ENCODE results near the gene SRPX. TPM values are rescaled to one million over a fixed set of nuclear protein-coding genes. Genes with fewer than 3 reads are reported as not detected.

SRPX gene
- total RNA-seq, 2 experiments from 2014 or later, result not detected

GRCh38 chrX:38262715-38263620 lies 42.3 kb upstream of the SRPX start:
- H3K4me3 ChIP-seq (ENCODE audit: low read depth, low read length, poor library complexity, severe bottlenecking), result no peak overlapping the region
- H3K36me3 ChIP-seq (ENCODE audit: insufficient read depth, low read length), result no peaks in the 10 kb centered on the region
- no peaks in the 10 kb centered on the region for H4K20me1 ChIP-seq (ENCODE audit: insufficient read depth, low read length)
- H3K4me2 ChIP-seq (ENCODE audit: low read length), result no peak overlapping the region
- CTCF ChIA-PET (ENCODE audit: unreplicated experiment), result no interaction called here
- no TSS peak for BruUV-seq (replicated peaks)
- H3K9me3 ChIP-seq (ENCODE audit: low read length), result no peaks in the 10 kb centered on the region
- no peak for TF ChIP-seq EZH2phosphoT487 (IDR thresholded peaks at IDR 0.05; ENCODE audit: borderline replicate concordance, low read depth, low read length)
- no peak for TF ChIP-seq CTCF (conservative IDR thresholded peaks at IDR 0.05; ENCODE audit: low read length)
- no peak overlapping the region for H3K27ac ChIP-seq (ENCODE audit: low read depth, low read length, poor library complexity, severe bottlenecking)
- POLR2A ChIA-PET, result interaction anchor here (0.6 kb wide), 1 partner anchor 251 kb away, joined by 3 read pairs; no protein-coding TSS in a partner anchor
- no peak overlapping the region for H2AFZ ChIP-seq (ENCODE audit: low read length)
- no peak for DNase-seq (ENCODE audit: low spot score)
- no peaks in the 10 kb centered on the region for H3K4me1 ChIP-seq (ENCODE audit: insufficient read depth, low read length, poor library complexity, severe bottlenecking)
- no peaks in the 10 kb centered on the region for H3K9me2 ChIP-seq (ENCODE audit: insufficient read depth, low read length)
- intact Hi-C loops (cut with micrococcal nuclease; ENCODE audit: unreplicated experiment), result loop anchor here (5.0 kb wide), 1 partner anchor 64 kb away; the partner anchor contains the start of gene RPGR
- no peaks in the 10 kb centered on the region for H3K79me2 ChIP-seq (ENCODE audit: insufficient read depth, low read depth, low read length)

- BruUV-seq (replicated peaks), result no TSS peak
- TF ChIP-seq EZH2phosphoT487 (IDR thresholded peaks at IDR 0.05; ENCODE audit: borderline replicate concordance, low read depth, low read length) (no peak), CTCF (conservative IDR thresholded peaks at IDR 0.05; ENCODE audit: low read length) (peak; percentile 68)
- Histone ChIP-seq H3K9me2 (ENCODE audit: insufficient read depth, low read length) (no peaks in the 10 kb centered on the region), H3K4me1 (ENCODE audit: insufficient read depth, low read length, poor library complexity, severe bottlenecking) (no peaks in the 10 kb centered on the region), H3K27ac (ENCODE audit: low read depth, low read length, poor library complexity, severe bottlenecking) (no peak overlapping the region), H4K20me1 (ENCODE audit: insufficient read depth, low read length) (no peaks in the 10 kb centered on the region), H3K4me3 (ENCODE audit: low read depth, low read length, poor library complexity, severe bottlenecking) (no peak overlapping the region), H3K4me2 (ENCODE audit: low read length) (no peak overlapping the region), H3K79me2 (ENCODE audit: insufficient read depth, low read depth, low read length) (no peaks in the 10 kb centered on the region), H3K9me3 (ENCODE audit: low read length) (no peaks in the 10 kb centered on the region), H2AFZ (ENCODE audit: low read length) (no peak overlapping the region), H3K36me3 (ENCODE audit: insufficient read depth, low read length) (no peaks in the 10 kb centered on the region)
- CTCF ChIA-PET (ENCODE audit: unreplicated experiment), result no interaction called here
- DNase-seq (ENCODE audit: low spot score), result peak; percentile 35
- intact Hi-C loops (cut with micrococcal nuclease; ENCODE audit: unreplicated experiment), result loop anchor here (5.0 kb wide), 1 partner anchor 67 kb away; the partner anchor contains the start of gene RPGR
- POLR2A ChIA-PET, result interaction anchor here (0.5 kb wide), 1 partner anchor 28 kb away, joined by 3 read pairs; no protein-coding TSS in a partner anchor
Observed at GRCh38 chrX:38260231-38260630, 39.6 kb upstream of the SRPX start.

GRCh38 chrX:38256019-38256418 lies 35.3 kb upstream of the SRPX start:
- intact Hi-C loops (cut with micrococcal nuclease; ENCODE audit: unreplicated experiment), result no loop called here
- Histone ChIP-seq H3K4me2 (ENCODE audit: low read length) (no peak overlapping the region), H3K27ac (ENCODE audit: low read depth, low read length, poor library complexity, severe bottlenecking) (no peak overlapping the region), H4K20me1 (ENCODE audit: insufficient read depth, low read length) (no peaks in the 10 kb centered on the region), H2AFZ (ENCODE audit: low read length) (no peak overlapping the region), H3K36me3 (ENCODE audit: insufficient read depth, low read length) (no peaks in the 10 kb centered on the region), H3K4me3 (ENCODE audit: low read depth, low read length, poor library complexity, severe bottlenecking) (no peak overlapping the region), H3K9me2 (ENCODE audit: insufficient read depth, low read length) (no peaks in the 10 kb centered on the region), H3K9me3 (ENCODE audit: low read length) (no peaks in the 10 kb centered on the region), H3K79me2 (ENCODE audit: insufficient read depth, low read depth, low read length) (no peaks in the 10 kb centered on the region), H3K4me1 (ENCODE audit: insufficient read depth, low read length, poor library complexity, severe bottlenecking) (no peaks in the 10 kb centered on the region)
- BruUV-seq (replicated peaks), result no TSS peak
- TF ChIP-seq EZH2phosphoT487 (IDR thresholded peaks at IDR 0.05; ENCODE audit: borderline replicate concordance, low read depth, low read length), result no peak
- TF ChIP-seq CTCF (conservative IDR thresholded peaks at IDR 0.05; ENCODE audit: low read length), result no peak
- no peak for DNase-seq (ENCODE audit: low spot score)
- ChIA-PET CTCF (ENCODE audit: unreplicated experiment) (no interaction called here), POLR2A (no interaction called here)
